Thoracic aorta endothelial cell (primary cell): Measurements from ENCODE around the gene NCAM1. TPM values are rescaled to one million over a fixed set of nuclear protein-coding genes. Genes with fewer than 3 reads are reported as not detected.

Source experiments
- small RNA-seq: library from RNA; depleted of rRNA; stranded (forward); fragments of <200 nt; gene quantifications from one replicate; pipeline ENCODE3, GENCODE V24; 2012
- total RNA-seq: library from RNA; depleted of rRNA; stranded (reverse); fragments of >200 nt; gene quantifications from 2 replicates; pipeline ENCODE4 v1.2.3, GENCODE V29; 2012

NCAM1 gene
- total RNA-seq, result 0.36 and 0.40 TPM in 2 replicates

GRCh38 chr11:112961146-112961668 is at the start of gene NCAM1:
Gene NCAM1, plus strand, starts transcription at chr11:112961420.

GRCh38 chr11:113314389-113315301 is 353.4 kb downstream of the NCAM1 start, which contains the start of gene TTC12:
Gene TTC12, plus strand, starts transcription at chr11:113314583. Its CDS starts 1,675 bp downstream, at chr11:113316258.

Small RNAs within 50 kb of the gene (small RNA-seq; reads per million reads assigned to genes)
- not detected for gene RNU7-187P
